ENCODE results near the gene TNRC6A.
A peak's percentile ranks its signal among the peaks of the same experiment; 100 is the strongest.
"Not testable (repeated sequence)": the region's sequence is repeated elsewhere in the genome, so short reads cannot be mapped to it uniquely, and the experiment has no call there.

The TNRC6A gene

DNA sequence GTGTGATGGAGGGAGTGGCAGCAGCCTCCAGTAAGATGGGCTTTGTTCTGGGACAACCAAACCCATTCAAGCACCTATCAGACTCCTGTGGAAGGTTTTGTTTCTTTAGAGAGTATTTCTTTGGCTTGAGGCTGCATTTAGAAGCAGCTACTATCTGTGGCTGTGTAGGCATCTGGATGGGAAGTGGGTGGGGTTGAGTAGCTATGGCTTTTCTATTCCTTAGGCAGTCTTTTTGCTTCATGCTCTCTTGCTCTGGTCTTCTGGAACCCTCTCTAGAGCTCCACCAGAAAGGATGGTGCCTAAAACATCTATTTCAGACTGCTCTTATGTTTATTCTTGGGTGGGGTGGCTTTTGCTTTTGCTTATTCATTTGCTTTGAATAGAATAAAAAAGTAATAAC lies 19.9 kb downstream of the TNRC6A start:
- DNase-seq (ENCODE audit: low read depth in 1 of 2, low spot score in 1 of 2): no peak
- in situ Hi-C loops (cut with HindIII; ENCODE audit: low pct_unique_long_range_greater_than_20kb, low sequenced_read_pairs): no loop called here
- no peak for TF ChIP-seq JUND (IDR thresholded peaks at IDR 0.05; ENCODE audit: low read depth)

DNA sequence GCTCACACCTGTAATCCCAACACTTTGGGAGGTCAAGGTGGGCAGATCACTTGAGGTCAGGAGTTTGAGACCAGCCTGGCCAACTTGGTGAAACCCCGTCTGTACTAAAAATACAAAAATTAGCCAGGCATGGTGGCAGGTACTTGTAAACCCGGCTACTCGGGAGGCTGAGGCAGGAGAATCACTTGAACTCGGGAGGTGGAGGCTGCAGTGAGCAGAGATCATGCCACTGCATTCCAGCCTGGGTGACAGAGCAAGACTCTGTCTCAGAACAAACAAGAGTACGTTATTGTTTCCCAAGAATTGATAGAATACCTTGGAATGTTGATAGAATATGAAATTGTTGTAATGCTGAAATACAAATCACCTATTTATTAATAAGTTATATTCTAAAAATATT lies 20.4 kb downstream of the TNRC6A start:
- in situ Hi-C loops (cut with HindIII; ENCODE audit: low pct_unique_long_range_greater_than_20kb, low sequenced_read_pairs); DNase-seq (ENCODE audit: low read depth in 1 of 2, low spot score in 1 of 2): not testable (repeated sequence)

DNA sequence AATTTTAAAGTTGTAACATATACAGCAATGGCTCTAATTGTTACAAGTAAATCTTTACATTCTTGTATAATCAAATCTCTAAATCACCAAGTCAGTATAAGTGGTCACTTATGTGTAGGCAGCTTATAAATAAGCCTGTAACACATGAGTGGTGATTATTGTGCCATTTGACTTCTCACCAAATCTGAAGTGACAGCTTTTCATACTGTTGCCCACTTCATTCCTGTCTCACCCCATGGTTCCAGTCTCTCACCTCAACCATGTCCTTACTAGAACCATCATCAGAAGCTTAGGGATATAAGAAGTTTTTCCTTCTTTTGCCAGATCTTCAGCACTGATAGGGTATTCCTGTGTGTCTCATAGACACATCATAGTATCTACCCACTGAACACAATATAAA lies 23.5 kb downstream of the TNRC6A start:
- in situ Hi-C loops (cut with HindIII; ENCODE audit: low pct_unique_long_range_greater_than_20kb, low sequenced_read_pairs): no loop called here
- no peak for TF ChIP-seq JUND (IDR thresholded peaks at IDR 0.05; ENCODE audit: low read depth)
- DNase-seq (ENCODE audit: low read depth in 1 of 2, low spot score in 1 of 2): no peak

DNA sequence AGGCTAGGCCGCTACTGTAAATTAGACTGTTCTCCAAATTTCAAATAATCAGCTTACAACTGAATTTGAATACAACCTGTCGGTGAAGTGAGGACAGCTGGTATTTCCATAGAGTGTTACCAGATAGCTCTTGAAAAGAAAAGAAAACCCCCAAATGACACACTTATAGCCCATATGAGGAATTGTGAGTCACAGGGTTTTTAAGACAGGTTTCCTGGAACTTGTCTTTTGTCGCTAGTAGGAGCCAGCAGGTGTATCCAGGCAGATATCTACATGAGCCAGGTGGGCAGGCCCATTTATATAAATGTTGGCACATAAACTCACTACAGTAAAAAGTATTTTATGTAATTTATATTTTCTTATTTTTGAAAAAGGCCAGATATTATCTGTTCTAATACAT lies 24.0 kb downstream of the TNRC6A start:
- TF ChIP-seq JUND (IDR thresholded peaks at IDR 0.05; ENCODE audit: low read depth): no peak
- in situ Hi-C loops (cut with HindIII; ENCODE audit: low pct_unique_long_range_greater_than_20kb, low sequenced_read_pairs): no loop called here
- no peak for DNase-seq (ENCODE audit: low read depth in 1 of 2, low spot score in 1 of 2)

GRCh38 chr16:24754543-24754942 lies 25.1 kb downstream of the TNRC6A start:
- TF ChIP-seq JUND (IDR thresholded peaks at IDR 0.05; ENCODE audit: low read depth): no peak
- in situ Hi-C loops (cut with HindIII; ENCODE audit: low pct_unique_long_range_greater_than_20kb, low sequenced_read_pairs): no loop called here

GRCh38 chr16:24755201-24755874 lies 25.9 kb downstream of the TNRC6A start:
- DNase-seq (ENCODE audit: low read depth in 1 of 2, low spot score in 1 of 2): no peak
- in situ Hi-C loops (cut with HindIII; ENCODE audit: low pct_unique_long_range_greater_than_20kb, low sequenced_read_pairs): no loop called here
- no peak for TF ChIP-seq JUND (IDR thresholded peaks at IDR 0.05; ENCODE audit: low read depth)

More at GRCh38 chr16:24754543-24754942, 25.1 kb downstream of the TNRC6A start:
- no peak for DNase-seq (ENCODE audit: low read depth in 1 of 2, low spot score in 1 of 2)

GRCh38 chr16:24758373-24758772 lies 28.9 kb downstream of the TNRC6A start:
- in situ Hi-C loops (cut with HindIII; ENCODE audit: low pct_unique_long_range_greater_than_20kb, low sequenced_read_pairs): no loop called here
- peak in 1 of 2 experiments; percentile 19 for DNase-seq (ENCODE audit: low read depth in 1 of 2, low spot score in 1 of 2)
- no peak for TF ChIP-seq JUND (IDR thresholded peaks at IDR 0.05; ENCODE audit: low read depth)

- in situ Hi-C loops (cut with HindIII; ENCODE audit: low pct_unique_long_range_greater_than_20kb, low sequenced_read_pairs): no loop called here
Measured at GRCh38 chr16:24759006-24759405, 29.6 kb downstream of the TNRC6A start.

GRCh38 chr16:24761526-24761925 lies 32.1 kb downstream of the TNRC6A start:
- TF ChIP-seq JUND (IDR thresholded peaks at IDR 0.05; ENCODE audit: low read depth): no peak
- no peak for DNase-seq (ENCODE audit: low read depth in 1 of 2, low spot score in 1 of 2)
- in situ Hi-C loops (cut with HindIII; ENCODE audit: low pct_unique_long_range_greater_than_20kb, low sequenced_read_pairs): no loop called here

More at GRCh38 chr16:24759006-24759405, 29.6 kb downstream of the TNRC6A start:
- TF ChIP-seq JUND (IDR thresholded peaks at IDR 0.05; ENCODE audit: low read depth): no peak
- no peak for DNase-seq (ENCODE audit: low read depth in 1 of 2, low spot score in 1 of 2)

- TF ChIP-seq JUND (IDR thresholded peaks at IDR 0.05; ENCODE audit: low read depth): no peak
- in situ Hi-C loops (cut with HindIII; ENCODE audit: low pct_unique_long_range_greater_than_20kb, low sequenced_read_pairs): no loop called here
- DNase-seq (ENCODE audit: low read depth in 1 of 2, low spot score in 1 of 2): no peak
Measured at GRCh38 chr16:24764916-24765315, 35.5 kb downstream of the TNRC6A start.

DNA sequence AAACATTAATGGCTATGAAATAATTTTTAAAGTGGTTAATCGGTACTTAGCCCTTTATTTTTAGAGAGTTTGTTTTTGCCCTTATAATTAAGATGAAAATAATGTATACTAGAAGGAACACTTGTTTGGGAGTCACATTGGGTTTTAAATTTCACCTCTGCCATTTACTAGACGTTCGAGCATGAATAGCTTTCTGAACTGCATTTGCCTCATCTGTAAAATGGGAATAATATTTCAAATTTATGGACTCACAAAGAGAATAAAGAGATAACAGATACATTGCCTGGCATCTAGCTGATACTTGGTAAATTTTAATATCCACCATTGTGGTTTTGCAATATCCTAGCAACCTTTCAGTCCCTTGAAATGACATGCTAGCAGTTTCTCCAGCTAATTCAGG lies 36.6 kb downstream of the TNRC6A start:
- no peak for DNase-seq (ENCODE audit: low read depth in 1 of 2, low spot score in 1 of 2)
- in situ Hi-C loops (cut with HindIII; ENCODE audit: low pct_unique_long_range_greater_than_20kb, low sequenced_read_pairs): no loop called here
- no peak for TF ChIP-seq JUND (IDR thresholded peaks at IDR 0.05; ENCODE audit: low read depth)

- in situ Hi-C loops (cut with HindIII; ENCODE audit: low pct_unique_long_range_greater_than_20kb, low sequenced_read_pairs): no loop called here
- no peak for DNase-seq (ENCODE audit: low read depth in 1 of 2, low spot score in 1 of 2)
Measured at GRCh38 chr16:24769806-24770205, 40.4 kb downstream of the TNRC6A start.

DNA sequence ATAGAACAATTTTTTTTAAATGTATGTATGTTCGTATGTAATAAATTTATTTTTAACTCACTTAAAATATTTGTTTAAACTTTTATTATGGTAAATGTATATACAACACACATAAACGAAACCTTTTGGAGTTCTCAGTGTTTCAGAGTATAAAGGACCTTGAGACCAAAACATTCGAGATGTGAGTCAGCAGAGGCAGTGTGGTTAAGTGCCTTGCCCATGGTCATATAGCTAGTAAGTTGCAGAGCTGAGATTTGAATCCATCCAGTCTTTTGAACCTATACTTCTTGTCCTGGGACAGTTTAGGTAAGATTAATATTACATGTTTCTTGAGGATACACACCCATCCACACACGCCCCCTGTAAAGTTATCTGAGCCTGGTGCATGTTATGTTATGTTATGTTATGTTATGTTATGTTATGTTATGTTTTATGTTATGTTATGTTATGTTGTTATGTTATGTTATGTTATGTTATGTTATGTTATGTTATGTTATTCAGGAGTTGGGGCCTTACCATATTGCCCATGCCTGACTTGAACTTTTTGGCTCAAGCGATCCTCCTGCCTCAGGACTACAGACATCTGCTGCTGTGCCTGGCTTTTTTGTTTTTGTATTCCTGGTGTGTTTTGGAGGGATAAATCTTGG lies 41.8 kb downstream of the TNRC6A start:
- in situ Hi-C loops (cut with HindIII; ENCODE audit: low pct_unique_long_range_greater_than_20kb, low sequenced_read_pairs): no loop called here
- no peak for DNase-seq (ENCODE audit: low read depth in 1 of 2, low spot score in 1 of 2)
- no peak for TF ChIP-seq JUND (IDR thresholded peaks at IDR 0.05; ENCODE audit: low read depth)

More at GRCh38 chr16:24769806-24770205, 40.4 kb downstream of the TNRC6A start:
- no peak for TF ChIP-seq JUND (IDR thresholded peaks at IDR 0.05; ENCODE audit: low read depth)

Data from T47D (cell line).